ENCODE results near the gene PTPRD. TPM values are rescaled to one million over a fixed set of nuclear protein-coding genes. Genes with fewer than 3 reads are reported as not detected.

The PTPRD gene
- total and polyA plus RNA-seq, 2 donors (not counting 1 experiment from before 2014, with no cell fraction given): not detected

GRCh38 chr9:9998491-9999287 is 614.1 kb downstream of the PTPRD start:
- H3K27me3 Mint-ChIP-seq: no peaks in the 10 kb centered on the region
- H3K4me1 ChIP-seq (ENCODE audit: control insufficient read depth in 2 of 2, insufficient read depth in 2 of 2, low read length in 2 of 2): no peaks in the 10 kb centered on the region
- whole genome bisulfite sequencing (ENCODE audit: insufficient coverage): 13% methylated on average over 6 of the region's 8 CpGs
- POLR2A ChIA-PET: no interaction called here
- no peak overlapping the region for H3K27ac Mint-ChIP-seq
- H4K20me1 ChIP-seq (ENCODE audit: control insufficient read depth, insufficient read depth, low read length, poor library complexity, severe bottlenecking): no peaks in the 10 kb centered on the region
- peak overlapping the region; percentile 38 for H2AFZ ChIP-seq (ENCODE audit: insufficient read depth, low read depth, low read length, poor library complexity, severe bottlenecking)
- no peak overlapping the region for H3K9ac ChIP-seq (ENCODE audit: low read length)
- no peaks in the 10 kb centered on the region for H3K27me3 ChIP-seq (replicated peaks in 1 of 4; ENCODE audit: control extremely low read depth in 1 of 4, control insufficient read depth in 3 of 4, insufficient read depth in 4 of 4, low read length in 3 of 4)
- intact Hi-C loops (cut with micrococcal nuclease): no loop called here
- no peak overlapping the region for H3K4me3 ChIP-seq (ENCODE audit: control extremely low read depth in 1 of 5, extremely low read depth in 1 of 5, insufficient read depth in 1 of 5, low read depth in 2 of 5, low read length in 4 of 5)
- H3K4me2 ChIP-seq (replicated peaks; ENCODE audit: low read depth, low read length, poor library complexity, severe bottlenecking): no peak overlapping the region
- no peaks in the 10 kb centered on the region for H3K9me3 ChIP-seq (ENCODE audit: control extremely low read depth in 1 of 3, control insufficient read depth in 2 of 3, insufficient read depth in 1 of 3, low read length in 2 of 3)
- no peak overlapping the region for H3K27ac ChIP-seq (ENCODE audit: low read length in 2 of 2)
- no peak for ATAC-seq (ENCODE audit: low read depth)
- H3K4me3 Mint-ChIP-seq: no peak overlapping the region
- H3K4me1 Mint-ChIP-seq: peaks cover 8% of the 10 kb centered on the region
- TF ChIP-seq CTCF (IDR thresholded peaks at IDR 0.05) (no peak), EZH2 (IDR thresholded peaks at IDR 0.05; ENCODE audit: borderline replicate concordance, insufficient read depth, low read depth, low read length, poor library complexity, severe bottlenecking) (no peak)
- no peak for DNase-seq
- CTCF ChIA-PET: no interaction called here
- no peaks in the 10 kb centered on the region for H3K9me3 Mint-ChIP-seq (ENCODE audit: insufficient read depth)
- no peaks in the 10 kb centered on the region for H3K36me3 ChIP-seq (replicated peaks in 1 of 2; ENCODE audit: control extremely low read depth in 1 of 2, control insufficient read depth in 1 of 2, extremely low read depth in 1 of 2, insufficient read depth in 2 of 2, low read length in 1 of 2)
- no peaks in the 10 kb centered on the region for H3K79me2 ChIP-seq (ENCODE audit: control insufficient read depth, insufficient read depth, low read length)

DNA sequence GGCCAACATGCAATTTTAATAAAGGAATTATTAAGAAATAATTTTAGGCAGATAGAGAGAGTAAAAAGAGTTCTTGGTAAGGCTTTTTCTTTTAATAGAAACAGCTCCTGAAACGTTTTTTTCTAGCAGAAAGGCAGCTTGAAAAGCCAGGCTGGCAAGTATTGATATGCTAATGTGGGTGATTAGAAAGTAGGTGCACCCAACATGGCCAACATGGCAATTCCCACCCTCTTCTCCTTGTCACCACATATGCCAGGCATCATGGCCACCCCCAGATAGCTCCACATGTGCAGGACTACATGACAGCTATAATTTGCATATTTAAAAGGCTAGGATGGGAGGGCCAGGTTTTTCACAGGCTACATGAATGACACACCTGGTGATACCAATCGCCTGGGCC is 615.2 kb downstream of the PTPRD start:
- Histone ChIP-seq H3K27me3 (replicated peaks in 1 of 4; ENCODE audit: control extremely low read depth in 1 of 4, control insufficient read depth in 3 of 4, insufficient read depth in 4 of 4, low read length in 3 of 4) (no peaks in the 10 kb centered on the region), H3K4me3 (ENCODE audit: control extremely low read depth in 1 of 5, extremely low read depth in 1 of 5, insufficient read depth in 1 of 5, low read depth in 2 of 5, low read length in 4 of 5) (no peak overlapping the region), H3K4me2 (replicated peaks; ENCODE audit: low read depth, low read length, poor library complexity, severe bottlenecking) (no peak overlapping the region), H3K9me3 (ENCODE audit: control extremely low read depth in 1 of 3, control insufficient read depth in 2 of 3, insufficient read depth in 1 of 3, low read length in 2 of 3) (no peaks in the 10 kb centered on the region), H3K36me3 (replicated peaks in 1 of 2; ENCODE audit: control extremely low read depth in 1 of 2, control insufficient read depth in 1 of 2, extremely low read depth in 1 of 2, insufficient read depth in 2 of 2, low read length in 1 of 2) (no peaks in the 10 kb centered on the region), H3K27ac (ENCODE audit: low read length in 2 of 2) (no peak overlapping the region), H4K20me1 (ENCODE audit: control insufficient read depth, insufficient read depth, low read length, poor library complexity, severe bottlenecking) (no peaks in the 10 kb centered on the region), H3K9ac (ENCODE audit: low read length) (no peak overlapping the region), H3K79me2 (ENCODE audit: control insufficient read depth, insufficient read depth, low read length) (no peaks in the 10 kb centered on the region), H2AFZ (ENCODE audit: insufficient read depth, low read depth, low read length, poor library complexity, severe bottlenecking) (no peak overlapping the region), H3K4me1 (ENCODE audit: control insufficient read depth in 2 of 2, insufficient read depth in 2 of 2, low read length in 2 of 2) (no peaks in the 10 kb centered on the region)
- H3K27ac Mint-ChIP-seq: no peak overlapping the region
- H3K27me3 Mint-ChIP-seq: no peaks in the 10 kb centered on the region
- POLR2A ChIA-PET: no interaction called here
- 53% methylated on average over 2 of the region's 2 CpGs for WGBS (ENCODE audit: insufficient coverage)
- H3K9me3 Mint-ChIP-seq (ENCODE audit: insufficient read depth): no peaks in the 10 kb centered on the region
- H3K4me3 Mint-ChIP-seq: no peak overlapping the region
- TF ChIP-seq EZH2 (IDR thresholded peaks at IDR 0.05; ENCODE audit: borderline replicate concordance, insufficient read depth, low read depth, low read length, poor library complexity, severe bottlenecking) (no peak), CTCF (IDR thresholded peaks at IDR 0.05) (no peak)
- CTCF ChIA-PET: interaction anchor here (0.6 kb wide), 1 partner anchor 55 kb away, joined by 3 read pairs; no protein-coding TSS in a partner anchor
- ATAC-seq (ENCODE audit: low read depth) (no peak), DNase-seq (no peak)
- intact Hi-C loops (cut with micrococcal nuclease): no loop called here
- peaks cover 8% of the 10 kb centered on the region for H3K4me1 Mint-ChIP-seq

Measured in B cell (primary cell).